ENCODE results near the gene TINAG. TPM values are rescaled to one million over a fixed set of nuclear protein-coding genes. Genes with fewer than 3 reads are reported as not detected.
"Not testable (repeated sequence)": the region's sequence is repeated elsewhere in the genome, so short reads cannot be mapped to it uniquely, and the experiment has no call there.

Gene TINAG
- total RNA-seq, 1 donor from 2014 or later, result not detected

- no peaks in the 10 kb centered on the region for H3K36me3 Mint-ChIP-seq (ENCODE audit: unreplicated experiment)
- TF ChIP-seq CTCF (IDR thresholded peaks at IDR 0.05; ENCODE audit: partially characterized antibody, unreplicated experiment), result no peak
- H3K27me3 Mint-ChIP-seq (ENCODE audit: unreplicated experiment), result no peaks in the 10 kb centered on the region
- DNase-seq, result no peak
- peaks cover 1% of the 10 kb centered on the region for H3K9me3 Mint-ChIP-seq (ENCODE audit: unreplicated experiment)
- no peak overlapping the region for H3K4me3 Mint-ChIP-seq (ENCODE audit: unreplicated experiment)
- H3K27ac Mint-ChIP-seq (ENCODE audit: unreplicated experiment), result no peak overlapping the region
- H3K4me1 Mint-ChIP-seq (ENCODE audit: low read depth, unreplicated experiment), result no peaks in the 10 kb centered on the region
Observed at GRCh38 chr6:54327631-54328030, 19.4 kb downstream of the TINAG start.

- H3K27me3 Mint-ChIP-seq (ENCODE audit: unreplicated experiment); H3K27ac Mint-ChIP-seq (ENCODE audit: unreplicated experiment); H3K36me3 Mint-ChIP-seq (ENCODE audit: unreplicated experiment); H3K9me3 Mint-ChIP-seq (ENCODE audit: unreplicated experiment); DNase-seq; H3K4me3 Mint-ChIP-seq (ENCODE audit: unreplicated experiment); H3K4me1 Mint-ChIP-seq (ENCODE audit: low read depth, unreplicated experiment): not testable (repeated sequence)
Observed at GRCh38 chr6:54331571-54331970, 23.3 kb downstream of the TINAG start.

- Mint-ChIP-seq H3K36me3 (ENCODE audit: unreplicated experiment) (no peaks in the 10 kb centered on the region), H3K4me1 (ENCODE audit: low read depth, unreplicated experiment) (no peaks in the 10 kb centered on the region), H3K4me3 (ENCODE audit: unreplicated experiment) (no peak overlapping the region), H3K9me3 (ENCODE audit: unreplicated experiment) (no peaks in the 10 kb centered on the region), H3K27me3 (ENCODE audit: unreplicated experiment) (no peaks in the 10 kb centered on the region), H3K27ac (ENCODE audit: unreplicated experiment) (no peak overlapping the region)
- DNase-seq, result no peak
- TF ChIP-seq CTCF (IDR thresholded peaks at IDR 0.05; ENCODE audit: partially characterized antibody, unreplicated experiment), result no peak
Observed at GRCh38 chr6:54335871-54336270, 27.6 kb downstream of the TINAG start.

- Mint-ChIP-seq H3K4me3 (ENCODE audit: unreplicated experiment) (no peak overlapping the region), H3K9me3 (ENCODE audit: unreplicated experiment) (no peaks in the 10 kb centered on the region), H3K36me3 (ENCODE audit: unreplicated experiment) (no peaks in the 10 kb centered on the region), H3K27me3 (ENCODE audit: unreplicated experiment) (no peaks in the 10 kb centered on the region), H3K4me1 (ENCODE audit: low read depth, unreplicated experiment) (no peaks in the 10 kb centered on the region), H3K27ac (ENCODE audit: unreplicated experiment) (no peak overlapping the region)
- no peak for DNase-seq
- TF ChIP-seq CTCF (IDR thresholded peaks at IDR 0.05; ENCODE audit: partially characterized antibody, unreplicated experiment), result no peak
Observed at GRCh38 chr6:54353975-54354374, 45.7 kb downstream of the TINAG start.

- no peak overlapping the region for H3K4me3 Mint-ChIP-seq (ENCODE audit: unreplicated experiment)
- no peaks in the 10 kb centered on the region for H3K27me3 Mint-ChIP-seq (ENCODE audit: unreplicated experiment)
- no peak for TF ChIP-seq CTCF (IDR thresholded peaks at IDR 0.05; ENCODE audit: partially characterized antibody, unreplicated experiment)
- no peaks in the 10 kb centered on the region for H3K36me3 Mint-ChIP-seq (ENCODE audit: unreplicated experiment)
- H3K27ac Mint-ChIP-seq (ENCODE audit: unreplicated experiment), result no peak overlapping the region
- H3K9me3 Mint-ChIP-seq (ENCODE audit: unreplicated experiment), result no peaks in the 10 kb centered on the region
- no peak for DNase-seq
- no peaks in the 10 kb centered on the region for H3K4me1 Mint-ChIP-seq (ENCODE audit: low read depth, unreplicated experiment)
Observed at GRCh38 chr6:54354608-54355007, 46.4 kb downstream of the TINAG start.

- Mint-ChIP-seq H3K4me3 (ENCODE audit: unreplicated experiment) (no peak overlapping the region), H3K36me3 (ENCODE audit: unreplicated experiment) (no peaks in the 10 kb centered on the region), H3K9me3 (ENCODE audit: unreplicated experiment) (no peaks in the 10 kb centered on the region), H3K27ac (ENCODE audit: unreplicated experiment) (no peak overlapping the region), H3K27me3 (ENCODE audit: unreplicated experiment) (no peaks in the 10 kb centered on the region), H3K4me1 (ENCODE audit: low read depth, unreplicated experiment) (no peaks in the 10 kb centered on the region)
- TF ChIP-seq CTCF (IDR thresholded peaks at IDR 0.05; ENCODE audit: partially characterized antibody, unreplicated experiment), result no peak
- no peak for DNase-seq
Observed at GRCh38 chr6:54357141-54357540, 48.9 kb downstream of the TINAG start.

Measured in glutamatergic neuron (in vitro differentiated cells).